HT1080 (cell line): ENCODE data around the gene SMC5. TPM values are rescaled to one million over a fixed set of nuclear protein-coding genes. Genes with fewer than 3 reads are reported as not detected.
"Not testable (repeated sequence)": the region's sequence is repeated elsewhere in the genome, so short reads cannot be mapped to it uniquely, and the experiment has no call there.

Experiments used
- DNase-seq: peaks from one replicate; pipeline ENCODE4 v3.0.0-alpha.2; 2015; ENCODE audit warnings: low read depth
- total RNA-seq: library from RNA; depleted of rRNA; stranded (reverse); fragments of >200 nt; shearing (Covaris generic); gene quantifications from 2 replicates; pipeline ENCODE4 v1.2.3, GENCODE V29; 2014

Gene SMC5
- total RNA-seq, 1 experiment from 2014 or later: 13.5 TPM

GRCh38 chr9:70262948-70263347, 4.2 kb downstream of the SMC5 start:
- DNase-seq: no peak

- DNase-seq: peak; percentile 44
Observed at GRCh38 chr9:70263421-70263820, 4.6 kb downstream of the SMC5 start.

DNA sequence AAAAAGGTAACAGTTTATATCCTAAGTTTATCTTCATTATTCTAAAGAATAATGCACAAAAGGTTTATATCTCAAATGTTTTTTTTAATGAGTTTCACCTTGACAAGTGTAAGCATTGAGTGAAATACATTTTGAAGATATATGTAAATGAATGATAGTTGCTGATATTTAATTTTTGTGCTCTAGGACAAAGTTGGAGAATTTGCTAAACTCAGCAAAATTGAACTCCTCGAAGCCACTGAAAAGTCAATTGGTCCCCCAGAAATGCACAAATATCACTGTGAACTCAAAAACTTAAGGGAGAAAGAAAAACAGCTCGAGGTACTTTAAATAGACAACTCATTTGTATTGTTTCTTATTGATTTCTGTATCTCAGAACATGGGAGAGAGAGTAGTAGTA, 19.5 kb downstream of the SMC5 start:
- no peak for DNase-seq

DNA sequence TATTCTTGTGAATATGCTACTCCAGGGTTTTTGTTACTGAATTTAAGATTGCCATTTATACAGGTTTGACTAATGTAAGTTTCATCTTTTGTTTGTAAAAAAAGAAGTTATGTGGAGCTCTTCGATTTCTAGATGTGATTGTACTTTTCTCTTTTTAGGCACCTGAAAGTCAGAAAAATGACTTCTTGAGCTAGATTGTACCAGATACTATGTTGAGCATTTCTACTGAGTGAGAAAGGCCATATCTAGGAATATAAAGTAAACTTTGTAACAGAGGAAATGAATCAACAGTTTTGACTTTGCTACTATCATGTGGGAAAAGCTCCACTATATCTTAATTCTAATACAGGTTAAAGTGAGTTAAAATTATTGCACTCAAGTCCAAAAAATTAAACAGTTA, 25.1 kb downstream of the SMC5 start:
- no peak for DNase-seq

- no peak for DNase-seq
Observed at GRCh38 chr9:70285246-70285645, 26.5 kb downstream of the SMC5 start.

DNA sequence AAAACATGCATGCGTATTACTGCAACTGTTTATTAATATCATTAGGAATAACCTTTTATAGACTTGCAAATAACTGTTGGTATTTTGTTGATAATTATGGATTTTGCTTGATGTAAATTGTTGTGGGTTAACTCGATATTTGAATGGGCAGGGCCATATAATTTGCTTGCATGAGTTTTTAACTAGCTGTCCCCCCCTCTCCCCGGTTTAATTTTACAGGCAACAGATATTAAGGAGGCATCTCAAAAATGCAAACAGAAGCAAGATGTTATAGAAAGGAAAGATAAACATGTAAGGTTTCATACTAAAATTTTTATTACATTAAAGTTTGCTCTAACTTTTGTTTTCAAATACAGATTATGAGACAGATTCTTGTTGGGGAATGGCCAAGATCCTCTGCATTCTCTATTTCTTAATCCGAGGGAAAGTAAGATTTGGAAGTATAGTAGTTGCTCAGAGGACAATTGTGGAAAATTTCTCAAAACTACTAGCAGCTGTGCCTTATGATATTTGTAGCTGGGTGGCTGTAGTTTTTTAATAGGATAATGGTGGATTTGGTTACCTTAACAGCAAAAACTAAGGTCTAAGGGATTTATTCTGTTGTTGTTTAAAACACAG, 27.3 kb downstream of the SMC5 start:
- no peak for DNase-seq

GRCh38 chr9:70290626-70291025, 31.8 kb downstream of the SMC5 start:
- no peak for DNase-seq

- no peak for DNase-seq
Observed at GRCh38 chr9:70291446-70291845, 32.7 kb downstream of the SMC5 start.

DNA sequence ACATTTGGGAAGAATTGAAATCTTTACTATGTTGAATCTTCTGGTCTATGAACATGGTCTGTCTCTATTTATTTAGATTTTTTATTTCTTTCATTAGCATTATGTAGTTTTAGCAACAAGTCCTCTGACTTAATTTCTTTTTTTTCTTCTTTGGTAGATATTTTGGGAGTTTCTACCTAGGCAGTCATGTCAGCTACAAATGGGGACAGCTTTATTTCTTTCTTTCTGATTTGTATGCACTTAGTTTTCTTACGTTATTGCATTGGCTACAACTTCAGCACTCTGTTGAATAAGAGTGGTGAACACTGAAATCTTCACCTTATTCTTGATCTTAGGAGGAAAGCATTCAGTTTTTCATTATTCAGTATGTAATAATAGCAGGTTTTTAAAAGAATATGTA, 33.5 kb downstream of the SMC5 start:
- no peak for DNase-seq

GRCh38 chr9:70293214-70293613, 34.4 kb downstream of the SMC5 start:
- DNase-seq: no peak

GRCh38 chr9:70297141-70297540, 38.4 kb downstream of the SMC5 start:
- DNase-seq: no peak

DNA sequence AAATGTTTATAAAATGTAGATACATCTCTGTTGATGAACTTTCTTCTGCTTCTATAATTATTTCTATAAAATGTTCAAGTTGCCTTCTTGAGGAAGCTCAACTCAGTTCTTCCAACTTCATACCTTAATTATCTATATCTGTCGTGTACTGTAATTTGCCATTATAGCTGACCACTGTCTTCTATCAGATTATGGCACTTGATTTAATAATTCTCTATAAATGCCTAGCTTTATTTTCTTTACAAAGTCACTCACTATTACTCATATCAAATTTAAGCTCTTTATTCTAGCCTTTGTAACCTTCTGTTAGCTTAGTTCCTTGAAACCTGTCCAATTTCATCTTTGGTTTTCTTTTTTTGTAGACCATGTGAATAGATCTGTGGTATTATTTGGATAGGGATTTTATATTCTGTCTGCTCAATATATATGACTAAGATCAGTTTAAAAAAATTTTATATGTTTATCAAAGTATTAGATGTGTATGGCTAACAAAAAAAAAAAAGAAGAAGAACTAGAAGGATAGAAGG, 39.5 kb downstream of the SMC5 start:
- no peak for DNase-seq

DNA sequence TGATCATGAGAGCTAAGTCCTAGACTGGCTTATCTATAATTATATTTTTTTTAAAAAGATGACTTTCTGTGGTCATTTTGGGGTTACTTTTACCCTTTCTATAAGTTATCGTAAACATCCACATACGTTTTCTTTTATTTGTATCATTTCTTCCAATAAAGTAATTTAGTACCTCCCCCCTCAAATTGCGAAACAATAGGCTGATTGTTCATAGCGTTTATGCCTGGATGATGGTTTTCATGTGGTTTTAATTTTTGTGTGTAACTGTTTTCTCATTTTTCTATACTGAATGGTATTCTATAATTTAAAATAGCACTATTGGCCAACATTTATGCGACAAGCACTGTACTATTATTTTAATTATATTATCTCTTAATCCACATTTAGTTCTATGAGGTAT, 44.5 kb downstream of the SMC5 start:
- DNase-seq: peak; percentile 10

DNA sequence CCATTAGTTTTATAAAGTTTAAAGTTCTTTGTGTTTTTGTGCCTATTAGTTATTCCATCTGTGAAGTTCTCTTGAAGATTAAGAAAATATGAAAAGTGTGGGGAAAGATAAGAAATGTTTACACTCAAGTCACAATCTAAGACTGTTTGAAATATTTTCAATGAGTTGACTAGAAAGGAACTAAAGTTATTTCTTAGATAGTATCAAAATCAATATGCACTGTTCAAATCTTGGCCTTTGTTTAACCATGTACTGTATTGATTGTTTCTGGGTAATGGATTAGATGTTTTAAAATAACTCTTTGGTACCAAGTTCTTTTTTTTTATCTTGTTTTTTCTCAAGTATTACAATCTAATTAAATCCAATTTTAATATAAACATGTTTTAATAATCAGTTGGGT, 46.0 kb downstream of the SMC5 start:
- DNase-seq: no peak

DNA sequence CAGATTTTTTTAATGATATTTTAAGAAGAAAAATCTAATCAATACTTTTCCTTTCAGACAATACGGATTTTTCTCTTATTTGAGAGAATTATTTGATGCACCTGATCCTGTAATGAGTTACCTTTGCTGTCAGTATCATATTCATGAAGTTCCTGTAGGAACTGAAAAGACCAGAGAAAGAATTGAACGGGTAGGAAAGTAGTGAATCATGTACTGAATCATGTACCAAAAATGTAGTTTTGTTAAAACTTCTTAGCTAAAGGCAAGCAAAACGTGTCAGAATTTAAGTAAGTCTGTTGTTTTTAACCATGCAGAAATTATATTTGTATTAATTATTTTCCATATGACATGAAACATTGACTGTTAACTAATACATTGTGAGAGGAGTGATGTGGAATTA, 56.6 kb downstream of the SMC5 start:
- DNase-seq: peak; percentile 17

DNA sequence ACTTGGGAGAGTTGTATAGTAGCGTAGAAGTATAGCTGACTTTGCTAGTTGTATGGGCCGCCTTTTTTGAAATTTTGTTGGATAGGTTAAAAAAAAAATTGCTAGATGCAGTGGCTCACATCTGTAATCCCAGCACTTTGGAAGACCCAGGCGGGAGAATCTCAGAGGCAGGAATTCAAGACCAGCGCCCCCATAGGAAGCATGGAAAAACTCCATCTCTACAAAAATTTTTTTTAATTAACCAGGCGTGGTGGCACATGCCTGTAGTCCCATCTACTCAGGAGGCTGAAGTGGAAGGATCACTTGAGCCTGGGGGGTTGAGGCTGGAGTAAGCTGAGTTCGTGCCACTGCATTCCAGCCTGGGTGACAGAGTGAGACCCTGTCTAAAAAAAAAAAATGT, 59.2 kb downstream of the SMC5 start:
- peak; percentile 43 for DNase-seq

DNA sequence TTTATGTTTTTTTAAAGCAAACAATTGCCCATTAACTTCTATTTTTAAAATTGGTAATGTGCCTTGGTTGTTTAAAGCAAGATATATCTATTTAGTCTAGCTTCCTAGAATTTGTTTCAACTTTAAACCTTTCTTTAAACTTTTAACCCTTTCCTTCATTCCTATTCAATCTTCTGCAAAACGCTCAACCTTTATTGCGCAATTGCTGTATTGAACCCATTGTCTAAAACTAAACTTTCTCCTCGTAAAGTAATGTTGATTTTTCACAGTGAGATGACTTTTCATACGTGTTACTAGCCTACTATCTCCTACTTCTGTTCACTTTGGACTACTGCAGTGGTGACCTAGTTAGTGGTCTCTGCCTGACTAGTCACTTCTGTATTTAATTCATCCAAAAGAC, 63.3 kb downstream of the SMC5 start:
- DNase-seq: no peak

GRCh38 chr9:70324963-70325362, 66.2 kb downstream of the SMC5 start:
- peak; percentile 70 for DNase-seq

DNA sequence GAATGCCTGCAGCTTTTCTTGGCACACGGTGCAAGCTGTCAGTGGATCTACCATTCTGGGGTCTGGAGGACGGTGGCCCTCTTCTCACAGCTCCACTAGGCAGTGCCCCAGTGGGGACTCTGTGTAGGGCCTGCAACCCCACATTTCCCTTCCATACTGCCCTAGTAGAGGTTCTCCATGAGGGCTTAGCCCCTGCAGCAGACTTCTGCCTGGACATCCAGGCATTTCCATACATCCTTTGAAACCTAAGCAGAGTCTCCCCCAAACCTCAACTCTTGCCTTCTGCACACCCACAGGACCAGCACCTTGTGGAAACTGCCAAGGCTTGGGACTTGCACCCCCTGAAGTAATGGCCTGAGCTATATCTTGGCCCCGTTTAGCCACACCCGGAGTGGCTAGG, 69.8 kb downstream of the SMC5 start:
- not testable (repeated sequence) for DNase-seq

GRCh38 chr9:70340572-70340971, 81.8 kb downstream of the SMC5 start:
- DNase-seq: no peak

- DNase-seq: no peak
Observed at GRCh38 chr9:70347046-70347445, 88.3 kb downstream of the SMC5 start.

DNA sequence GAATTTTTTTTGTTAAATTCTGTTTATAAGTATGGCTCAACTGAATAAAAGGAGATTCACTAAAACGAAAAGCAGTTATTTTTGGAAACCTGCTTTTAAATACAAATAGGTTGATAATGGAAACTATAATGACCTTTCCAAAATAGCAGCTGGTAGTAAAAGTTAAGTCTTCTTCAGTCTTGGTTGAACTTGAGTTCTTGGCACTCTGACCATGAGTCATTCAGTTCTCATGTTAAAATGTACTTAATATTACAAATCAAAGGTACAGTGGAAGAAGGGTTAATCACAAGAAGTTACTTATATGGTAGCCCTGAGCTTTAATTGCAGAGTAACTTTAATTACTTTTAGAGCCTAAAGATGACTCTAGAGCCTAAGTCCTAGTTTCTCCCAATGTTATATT, 93.6 kb downstream of the SMC5 start:
- DNase-seq: no peak

GRCh38 chr9:70352802-70353201, 94.0 kb downstream of the SMC5 start:
- DNase-seq: no peak

DNA sequence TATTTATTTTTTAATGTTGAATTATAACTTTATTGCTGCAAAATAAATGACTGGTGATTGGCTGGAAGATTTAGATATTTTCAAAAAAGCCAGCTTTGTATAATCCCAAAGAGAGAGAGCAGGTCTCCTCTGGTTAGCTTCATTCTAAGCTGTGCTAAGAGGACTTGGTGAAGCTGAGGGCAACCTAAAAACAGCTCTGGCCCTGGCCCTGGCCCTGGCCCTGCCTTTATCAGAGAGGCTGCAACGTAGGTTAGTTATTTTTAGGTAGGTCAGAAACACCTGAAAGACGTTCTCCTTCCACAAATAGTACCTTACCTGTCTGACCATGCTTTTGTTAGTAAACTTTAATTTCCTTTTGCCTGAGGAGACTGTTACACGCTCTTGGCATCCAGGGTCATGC, 97.0 kb downstream of the SMC5 start:
- no peak for DNase-seq
